H9 (cell line): ENCODE data around the gene KIF12. TPM values are rescaled to one million over a fixed set of nuclear protein-coding genes. Genes with fewer than 3 reads are reported as not detected.

ENCODE experiments used
- DNase-seq: peaks from one replicate; pipeline ENCODE4 v3.0.0-alpha.2; 2017
- H2AFZ ChIP-seq: one replicate; pipeline ENCODE4 v1.6.1; 2013; ENCODE audit warnings: mild to moderate bottlenecking, low read length, control low read depth, moderate library complexity
- H2AK5ac ChIP-seq: 2 replicates; pipeline ENCODE4 v1.6.1; 2013; ENCODE audit warnings: low read length, control low read depth, mixed read lengths; ENCODE audit not compliant: insufficient read length
- H2BK120ac ChIP-seq: one replicate; pipeline ENCODE4 v1.6.1; 2013; ENCODE audit warnings: low read depth, mild to moderate bottlenecking, low read length, control low read depth, inconsistent platforms; ENCODE audit not compliant: poor library complexity, severe bottlenecking
- H2BK12ac ChIP-seq: 2 replicates; pipeline ENCODE4 v1.6.1; 2013; ENCODE audit warnings: low read length, control low read depth, mixed read lengths, low read depth; ENCODE audit not compliant: insufficient read length
- H2BK15ac ChIP-seq: 2 replicates; pipeline ENCODE4 v1.6.1; 2013; ENCODE audit warnings: low read depth, low read length, control low read depth
- H2BK20ac ChIP-seq: one replicate; pipeline ENCODE4 v1.6.1; 2013; ENCODE audit warnings: low read depth, mild to moderate bottlenecking, low read length, control low read depth, inconsistent platforms; ENCODE audit not compliant: poor library complexity, severe bottlenecking
- H2BK5ac ChIP-seq: 2 replicates; pipeline ENCODE4 v1.6.1; 2013; ENCODE audit warnings: low read length, control low read depth, mixed read lengths; ENCODE audit not compliant: insufficient read length
- H3K14ac ChIP-seq: 2 replicates; pipeline ENCODE4 v1.6.1; 2013; ENCODE audit warnings: low read length, control low read depth; ENCODE audit not compliant: insufficient read depth
- H3K18ac ChIP-seq: 2 replicates; pipeline ENCODE4 v1.6.1; 2013; ENCODE audit warnings: low read depth, mild to moderate bottlenecking, mixed read lengths, low read length, control low read depth; ENCODE audit not compliant: insufficient read length
- H3K23ac ChIP-seq: 2 replicates; pipeline ENCODE4 v1.6.1; 2013; ENCODE audit warnings: low read length, control low read depth, mixed read lengths, low read depth; ENCODE audit not compliant: insufficient read length
- H3K23me2 ChIP-seq: 2 replicates; pipeline ENCODE4 v1.6.1; 2013; ENCODE audit warnings: low read depth, mild to moderate bottlenecking, mixed read lengths, low read length, control low read depth; ENCODE audit not compliant: insufficient read length, poor library complexity, severe bottlenecking
- H3K27ac ChIP-seq: 2 replicates; pipeline ENCODE4 v1.5.1; 2013; ENCODE audit warnings: low read length, control low read depth, mixed read lengths, low read depth; ENCODE audit not compliant: insufficient read length
- H3K27me3 ChIP-seq: 2 replicates; pipeline ENCODE4 v1.6.1; 2013; ENCODE audit warnings: low read length, control low read depth, inconsistent platforms; ENCODE audit not compliant: insufficient read depth
- H3K4ac ChIP-seq: 2 replicates; pipeline ENCODE4 v1.6.1; 2013; ENCODE audit warnings: low read depth, mild to moderate bottlenecking, control low read depth, inconsistent platforms, low read length, moderate library complexity
- H3K4me1 ChIP-seq: 2 replicates; pipeline ENCODE4 v1.6.1; 2013; ENCODE audit warnings: low read length, control low read depth, inconsistent platforms; ENCODE audit not compliant: insufficient read depth
- H3K4me2 ChIP-seq: 2 replicates; pipeline ENCODE4 v1.6.1; 2013; ENCODE audit warnings: low read length, control low read depth, mixed read lengths; ENCODE audit not compliant: insufficient read length, insufficient read depth
- H3K56ac ChIP-seq: 2 replicates; pipeline ENCODE4 v1.6.1; 2013; ENCODE audit warnings: low read depth, mild to moderate bottlenecking, mixed read lengths, low read length, control low read depth; ENCODE audit not compliant: insufficient read length
- H3K79me1 ChIP-seq: 2 replicates; pipeline ENCODE4 v1.6.1; 2013; ENCODE audit warnings: low read depth, mild to moderate bottlenecking, moderate library complexity, low read length, control low read depth, inconsistent platforms; ENCODE audit not compliant: insufficient read depth, poor library complexity, severe bottlenecking
- H3K79me2 ChIP-seq: 2 replicates; pipeline ENCODE4 v1.6.1; 2013; ENCODE audit warnings: low read length, control low read depth, inconsistent platforms; ENCODE audit not compliant: insufficient read depth
- H3K9ac ChIP-seq: 2 replicates; pipeline ENCODE4 v1.6.1; 2013; ENCODE audit warnings: low read length, control low read depth, mixed read lengths; ENCODE audit not compliant: insufficient read length; ENCODE audit errors: extremely low read depth
- H3K9me3 ChIP-seq: one replicate; pipeline ENCODE4 v1.6.1; 2013; ENCODE audit warnings: low read depth, low read length, inconsistent platforms; ENCODE audit not compliant: control insufficient read depth
- H3T11ph ChIP-seq: one replicate; pipeline ENCODE4 v1.6.1; 2013; ENCODE audit warnings: mild to moderate bottlenecking, low read length, control low read depth, inconsistent platforms
- H4K20me1 ChIP-seq: one replicate; pipeline ENCODE4 v1.6.1; 2013; ENCODE audit not compliant: control insufficient read depth, insufficient read length, insufficient read depth
- H4K5ac ChIP-seq: 2 replicates; pipeline ENCODE4 v1.6.1; 2013; ENCODE audit warnings: low read depth, mild to moderate bottlenecking, mixed read lengths, low read length, control low read depth; ENCODE audit not compliant: insufficient read length
- H4K8ac ChIP-seq: replicated peaks from 2 replicates; pipeline ENCODE4 v1.6.1; 2013; ENCODE audit warnings: low read length, control low read depth, mixed read lengths, low read depth; ENCODE audit not compliant: insufficient read length
- H4K91ac ChIP-seq: 2 replicates; pipeline ENCODE4 v1.6.1; 2013; ENCODE audit warnings: low read depth, mild to moderate bottlenecking, moderate library complexity, mixed read lengths, low read length, control low read depth; ENCODE audit not compliant: insufficient read length
- H3K27ac Mint-ChIP-seq, 3 experiments: 2 replicates in 2 of 3; 3 replicates in 1 of 3; pipeline ENCODE4 v1.8.0; 2020 to 2021; ENCODE audit warnings: mixed read lengths in 3 of 3, mild to moderate bottlenecking in 1 of 3, moderate library complexity in 1 of 3
- H3K27me3 Mint-ChIP-seq: 2 replicates; pipeline ENCODE4 v1.8.0; 2021; ENCODE audit warnings: low read depth, mild to moderate bottlenecking, moderate library complexity, mixed read lengths
- H3K36me3 Mint-ChIP-seq, 3 experiments: 2 replicates in 2 of 3; 3 replicates in 1 of 3; pipeline ENCODE4 v1.8.0; 2020 to 2021; ENCODE audit warnings: low read depth in 3 of 3, mixed read lengths in 3 of 3; ENCODE audit not compliant: insufficient read depth in 1 of 3
- H3K4me1 Mint-ChIP-seq, 2 experiments: 2 replicates each; pipeline ENCODE4 v1.8.0; 2020; ENCODE audit warnings: mixed read lengths in 2 of 2
- H3K4me3 Mint-ChIP-seq, 2 experiments: 2 replicates in 1 of 2; 3 replicates in 1 of 2; pipeline ENCODE4 v1.8.0; 2020 to 2021; ENCODE audit warnings: mild to moderate bottlenecking in 2 of 2, mixed read lengths in 2 of 2, moderate library complexity in 1 of 2
- H3K9me3 Mint-ChIP-seq, 2 experiments: 2 replicates in 1 of 2; 3 replicates in 1 of 2; pipeline ENCODE4 v1.8.0; 2020; ENCODE audit warnings: mild to moderate bottlenecking in 2 of 2, mixed read lengths in 2 of 2, moderate library complexity in 1 of 2
- WGBS: extraction: QIAGEN DNeasy Blood & Tissue Kit; methylation state at CpG from one replicate; pipeline ENCODE4 v1.1.7; 2013; ENCODE audit warnings: missing lambda C conversion rate, low lambda C conversion rate, mixed read lengths; ENCODE audit not compliant: insufficient read length; ENCODE audit errors: extremely low coverage; 5-methylcytosine and 5-hydroxymethylcytosine counted together
- total RNA-seq: library from RNA; stranded (reverse); gene quantifications from 2 replicates; pipeline ENCODE4 v1.2.1, GENCODE V29; 2021
- TF ChIP-seq, protein P1 (sequence below): fragments of 200-600 bp; sonication (generic); conservative IDR thresholded peaks from 3 replicates; pipeline ENCODE4 v1.8.0; 2021; ENCODE audit warnings: antibody characterized with exemption, mild to moderate bottlenecking

The KIF12 gene
- total RNA-seq, 1 experiment from 2014 or later, result 3.3 TPM

DNA sequence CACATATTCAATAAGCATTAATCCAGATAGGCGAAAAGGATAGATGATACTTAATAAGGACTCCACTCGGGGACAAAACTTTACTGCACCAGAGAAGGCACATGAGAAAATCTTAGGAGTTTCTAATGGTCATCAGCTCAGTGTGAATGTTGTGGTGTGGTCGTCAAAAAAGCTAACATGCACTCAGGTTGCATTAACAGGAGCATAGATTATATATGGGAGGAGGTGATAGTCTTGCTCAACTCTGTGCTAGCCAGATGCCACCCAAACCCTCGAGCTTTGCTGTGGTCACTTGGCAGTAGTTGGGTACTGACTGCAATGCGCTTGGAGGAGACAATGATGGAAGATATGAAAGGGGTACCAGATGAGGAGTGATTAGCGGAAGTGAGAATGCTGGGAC is 47.6 kb upstream of the KIF12 start:
- H3K56ac ChIP-seq, result no peak overlapping the region
- Mint-ChIP-seq H3K4me1 (no peaks in the 10 kb centered on the region; a peak in 1 of 4 replicates), H3K27me3 (peaks cover 77% of the 10 kb centered on the region), H3K4me3 (no peak overlapping the region), H3K9me3 (no peaks in the 10 kb centered on the region), H3K27ac (no peak overlapping the region), H3K36me3 (no peaks in the 10 kb centered on the region)
- no peak overlapping the region for H4K5ac ChIP-seq
- H2AFZ ChIP-seq, result no peak overlapping the region
- H3K23ac ChIP-seq, result no peak overlapping the region
- H3K79me1 ChIP-seq, result no peaks in the 10 kb centered on the region
- no peaks in the 10 kb centered on the region for H3K9me3 ChIP-seq
- H3K4me2 ChIP-seq, result no peak overlapping the region
- no peak overlapping the region for H3K4ac ChIP-seq
- DNase-seq, result no peak
- no peaks in the 10 kb centered on the region for H4K20me1 ChIP-seq
- H3K27ac ChIP-seq, result no peak overlapping the region
- H2BK20ac ChIP-seq, result no peak overlapping the region
- no peak overlapping the region for H3K18ac ChIP-seq
- TF ChIP-seq, protein P1, sequence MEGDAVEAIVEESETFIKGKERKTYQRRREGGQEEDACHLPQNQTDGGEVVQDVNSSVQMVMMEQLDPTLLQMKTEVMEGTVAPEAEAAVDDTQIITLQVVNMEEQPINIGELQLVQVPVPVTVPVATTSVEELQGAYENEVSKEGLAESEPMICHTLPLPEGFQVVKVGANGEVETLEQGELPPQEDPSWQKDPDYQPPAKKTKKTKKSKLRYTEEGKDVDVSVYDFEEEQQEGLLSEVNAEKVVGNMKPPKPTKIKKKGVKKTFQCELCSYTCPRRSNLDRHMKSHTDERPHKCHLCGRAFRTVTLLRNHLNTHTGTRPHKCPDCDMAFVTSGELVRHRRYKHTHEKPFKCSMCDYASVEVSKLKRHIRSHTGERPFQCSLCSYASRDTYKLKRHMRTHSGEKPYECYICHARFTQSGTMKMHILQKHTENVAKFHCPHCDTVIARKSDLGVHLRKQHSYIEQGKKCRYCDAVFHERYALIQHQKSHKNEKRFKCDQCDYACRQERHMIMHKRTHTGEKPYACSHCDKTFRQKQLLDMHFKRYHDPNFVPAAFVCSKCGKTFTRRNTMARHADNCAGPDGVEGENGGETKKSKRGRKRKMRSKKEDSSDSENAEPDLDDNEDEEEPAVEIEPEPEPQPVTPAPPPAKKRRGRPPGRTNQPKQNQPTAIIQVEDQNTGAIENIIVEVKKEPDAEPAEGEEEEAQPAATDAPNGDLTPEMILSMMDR, result no peak
- no peak overlapping the region for H3K14ac ChIP-seq
- no peaks in the 10 kb centered on the region; the same call in 1 of the 2 replicates for H3K27me3 ChIP-seq
- no peak overlapping the region for H3T11ph ChIP-seq
- H2BK5ac ChIP-seq, result no peak overlapping the region
- H4K91ac ChIP-seq, result no peak overlapping the region
- H3K4me1 ChIP-seq, result no peaks in the 10 kb centered on the region
- H2BK120ac ChIP-seq, result no peak overlapping the region
- H2BK15ac ChIP-seq, result no peak overlapping the region
- H3K23me2 ChIP-seq, result no peaks in the 10 kb centered on the region
- WGBS, result no CpG with 5 or more reads among the region's 6 CpGs
- H2BK12ac ChIP-seq, result no peak overlapping the region
- H3K9ac ChIP-seq, result no peak overlapping the region
- no peak overlapping the region for H4K8ac ChIP-seq
- no peak overlapping the region for H2AK5ac ChIP-seq
- no peaks in the 10 kb centered on the region for H3K79me2 ChIP-seq
